GM19351 (cell line): ENCODE results near the gene RHEX.

Source experiments
- ATAC-seq: cut with Tn5 transposase; IDR thresholded peaks from one replicate; pipeline ENCODE4 v1.9.1; 2021; ENCODE audit warnings: mild to moderate bottlenecking, moderate library complexity; ENCODE audit not compliant: unreplicated experiment

RHEX gene

DNA sequence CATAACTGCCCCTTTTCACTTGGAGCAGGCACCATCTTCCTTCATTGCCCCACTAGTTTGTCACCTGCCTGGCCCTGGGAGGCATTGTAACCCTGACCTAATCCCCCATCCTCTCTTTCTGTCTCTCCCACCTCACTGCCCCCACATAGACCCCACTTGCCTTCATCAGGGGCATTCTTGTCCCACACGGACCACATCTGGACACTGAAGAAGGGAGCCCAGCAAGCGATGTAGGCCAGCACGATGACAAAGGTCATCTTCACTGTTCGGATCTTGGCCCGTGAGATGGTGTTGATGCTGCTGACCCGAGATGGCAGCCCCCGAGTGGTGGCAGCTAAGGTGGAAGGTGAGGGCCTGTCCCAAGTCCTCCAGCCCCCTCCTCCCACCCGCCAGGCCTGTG lies 62.8 kb downstream of the RHEX start:
- no peak for ATAC-seq

GRCh38 chr1:206116191-206116872 lies 63.4 kb downstream of the RHEX start:
- ATAC-seq = no peak

GRCh38 chr1:206116873-206117150 lies 63.8 kb downstream of the RHEX start:
- no peak for ATAC-seq

GRCh38 chr1:206117151-206117948 lies 64.4 kb downstream of the RHEX start, which contains the start of gene AVPR1B:
TSS of gene AVPR1B (minus strand) at chr1:206117388. CDS start at chr1:206116890, 498 bp downstream.
- ATAC-seq = no peak

GRCh38 chr1:206120406-206120805 lies 67.4 kb downstream of the RHEX start:
- ATAC-seq = no peak

DNA sequence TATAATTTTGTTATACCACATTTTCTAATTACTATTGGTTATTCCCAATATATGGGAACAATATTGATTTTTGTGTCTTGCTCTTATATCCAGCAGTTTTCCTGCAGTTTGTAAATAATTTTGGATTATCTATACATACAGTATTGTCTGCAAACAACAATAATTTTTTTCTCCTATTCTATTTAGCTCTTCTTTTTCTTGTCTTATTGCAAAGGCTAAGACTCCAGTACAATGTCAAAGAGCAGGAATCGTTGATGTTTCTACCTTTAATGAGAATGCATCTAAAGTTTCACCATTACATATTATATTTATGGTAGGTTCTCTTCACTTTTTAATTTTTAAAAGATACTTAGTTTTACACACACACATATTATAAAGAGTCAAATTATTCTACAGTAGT lies 68.3 kb downstream of the RHEX start:
- no peak for ATAC-seq

DNA sequence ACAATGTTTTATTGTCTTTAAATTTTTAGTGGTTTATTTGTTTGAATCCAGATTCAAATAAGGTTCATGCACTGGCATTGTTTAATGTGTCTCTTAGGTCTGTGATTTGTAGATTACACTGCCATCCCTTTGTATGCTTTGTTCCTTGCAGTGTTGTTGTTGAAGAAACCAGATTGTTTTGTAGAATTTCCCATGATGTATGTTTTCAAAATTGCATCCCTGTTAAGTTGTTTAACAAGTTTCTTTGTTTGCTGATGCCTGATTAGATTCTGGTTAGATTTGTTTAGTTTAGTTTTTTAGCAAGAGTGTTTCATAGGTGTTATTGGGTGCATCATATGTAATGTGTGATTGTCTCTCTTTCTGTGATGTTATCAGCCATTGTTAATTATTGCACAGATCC lies 69.7 kb downstream of the RHEX start:
- no peak for ATAC-seq

DNA sequence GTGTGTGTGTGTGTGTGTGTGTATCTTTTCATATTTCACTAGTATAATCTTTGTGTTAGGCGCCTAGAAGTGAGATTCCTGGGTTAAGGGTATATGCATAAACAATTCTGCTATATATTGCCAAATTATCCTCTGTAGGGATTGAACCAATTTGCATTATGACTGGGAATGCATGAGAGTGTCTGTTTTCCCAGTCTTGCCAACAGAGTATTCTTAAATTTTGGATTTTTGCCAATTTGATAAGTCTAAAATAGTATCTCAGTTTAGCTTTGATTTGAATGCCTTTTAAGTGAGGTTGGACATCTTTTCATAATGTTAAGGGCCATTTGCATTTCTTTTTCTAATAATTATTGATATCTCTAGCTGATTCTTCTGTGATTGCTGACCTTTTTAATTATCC lies 72.4 kb downstream of the RHEX start:
- ATAC-seq = no peak

DNA sequence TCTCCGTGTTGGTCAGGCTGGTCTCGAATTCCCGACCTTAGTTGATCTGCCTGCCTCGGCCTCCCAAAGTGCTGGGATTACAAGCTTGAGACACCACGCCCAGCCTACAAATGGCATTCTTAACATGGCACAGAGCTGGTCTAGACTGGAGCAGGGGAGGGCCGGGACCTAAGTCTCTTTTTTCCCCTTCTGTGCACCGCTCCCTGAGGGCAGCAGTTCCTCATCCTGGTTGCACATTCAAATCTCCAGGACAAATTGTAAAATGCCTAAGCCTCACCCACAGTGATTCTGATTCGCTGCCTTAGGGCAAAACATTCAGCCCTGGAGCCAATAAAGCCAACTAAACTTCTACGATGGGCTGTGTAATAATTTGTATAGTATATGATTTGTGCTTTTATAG lies 74.4 kb downstream of the RHEX start:
- ATAC-seq = no peak

DNA sequence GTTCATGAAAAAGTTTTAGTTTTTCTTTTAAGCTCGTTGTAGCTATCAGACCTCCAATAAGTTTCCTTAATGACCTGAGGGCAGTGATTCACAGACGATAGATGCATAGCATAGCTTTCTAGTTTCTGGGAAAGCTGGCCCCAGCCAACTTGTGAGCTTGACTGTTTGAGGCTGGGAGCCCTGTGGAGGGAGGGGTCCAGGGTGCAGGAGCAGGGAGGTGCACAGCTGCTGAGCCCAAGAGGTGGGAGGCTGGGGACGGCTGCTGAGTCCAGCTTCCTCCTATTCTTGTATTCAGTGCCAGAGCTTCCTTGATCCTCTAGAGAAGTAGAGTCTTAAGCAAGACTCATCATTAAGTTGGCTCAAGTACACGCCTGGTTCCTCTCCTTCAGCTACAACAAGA lies 75.2 kb downstream of the RHEX start:
- no peak for ATAC-seq

DNA sequence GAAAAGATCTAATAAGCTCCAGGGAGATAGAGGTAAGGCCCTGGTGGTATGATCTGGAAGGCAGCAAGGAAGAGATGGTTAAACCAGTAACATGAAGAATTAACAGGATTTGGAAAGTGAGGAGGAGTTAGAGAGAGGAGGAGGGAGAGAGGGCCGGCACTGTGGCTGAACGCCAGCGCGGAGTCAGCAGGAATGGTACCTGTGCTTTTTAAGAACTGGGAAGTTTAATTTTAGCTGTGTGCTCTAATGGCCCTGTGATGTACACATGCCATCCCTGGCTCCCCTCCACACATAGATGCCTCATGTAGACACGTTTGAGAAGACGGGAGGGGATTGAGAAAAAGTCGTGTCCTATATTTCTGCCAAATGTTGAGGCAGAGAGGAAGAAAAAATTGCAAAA lies 78.1 kb downstream of the RHEX start:
- no peak for ATAC-seq

GRCh38 chr1:206133751-206134415 lies 80.9 kb downstream of the RHEX start:
- no peak for ATAC-seq

DNA sequence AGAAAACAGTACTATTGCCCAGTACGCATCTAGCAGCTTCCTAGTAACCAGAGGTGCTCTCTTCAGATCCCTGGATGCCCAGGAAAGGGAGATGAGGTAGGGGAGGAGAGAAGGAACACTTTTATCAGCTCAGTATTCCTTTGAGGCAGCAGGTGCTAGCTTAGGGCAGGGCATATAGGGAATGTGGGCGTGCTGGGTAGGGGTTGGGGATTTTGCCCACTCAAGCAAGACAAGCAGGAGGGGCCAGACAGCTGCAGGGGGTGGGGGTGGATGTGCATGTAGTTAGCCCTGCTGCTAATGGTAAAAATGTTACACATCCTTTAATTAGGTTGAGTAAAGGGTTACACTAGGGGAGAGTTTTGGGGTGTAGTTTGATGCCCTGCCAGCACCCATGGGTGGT lies 82.3 kb downstream of the RHEX start:
- ATAC-seq = no peak

- no peak for ATAC-seq
Observed at GRCh38 chr1:206136241-206136640, 83.3 kb downstream of the RHEX start.

- ATAC-seq = no peak
Observed at GRCh38 chr1:206142011-206142410, 89.0 kb downstream of the RHEX start.

- no peak for ATAC-seq
Observed at GRCh38 chr1:206142770-206143169, 89.8 kb downstream of the RHEX start.

- no peak for ATAC-seq
Observed at GRCh38 chr1:206143537-206144172, 90.7 kb downstream of the RHEX start.

DNA sequence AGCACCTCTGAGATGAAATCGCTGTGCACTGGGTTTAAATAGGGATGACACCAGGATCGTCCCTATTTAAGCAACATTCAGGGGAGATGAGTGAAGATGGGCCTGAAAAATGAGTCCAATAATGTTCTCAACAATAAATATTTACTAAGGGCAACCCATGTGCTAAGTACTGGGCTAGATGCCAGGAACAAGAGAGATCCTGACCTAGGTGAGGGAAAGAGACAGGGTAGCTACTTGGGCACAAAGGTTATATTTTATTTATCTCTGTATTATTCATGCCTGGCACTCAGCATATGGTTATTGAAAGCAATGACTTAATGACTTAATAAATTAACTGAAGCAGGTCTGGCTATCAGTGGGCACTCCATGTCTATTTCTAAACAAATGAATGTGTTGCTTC lies 91.6 kb downstream of the RHEX start:
- ATAC-seq = no peak

DNA sequence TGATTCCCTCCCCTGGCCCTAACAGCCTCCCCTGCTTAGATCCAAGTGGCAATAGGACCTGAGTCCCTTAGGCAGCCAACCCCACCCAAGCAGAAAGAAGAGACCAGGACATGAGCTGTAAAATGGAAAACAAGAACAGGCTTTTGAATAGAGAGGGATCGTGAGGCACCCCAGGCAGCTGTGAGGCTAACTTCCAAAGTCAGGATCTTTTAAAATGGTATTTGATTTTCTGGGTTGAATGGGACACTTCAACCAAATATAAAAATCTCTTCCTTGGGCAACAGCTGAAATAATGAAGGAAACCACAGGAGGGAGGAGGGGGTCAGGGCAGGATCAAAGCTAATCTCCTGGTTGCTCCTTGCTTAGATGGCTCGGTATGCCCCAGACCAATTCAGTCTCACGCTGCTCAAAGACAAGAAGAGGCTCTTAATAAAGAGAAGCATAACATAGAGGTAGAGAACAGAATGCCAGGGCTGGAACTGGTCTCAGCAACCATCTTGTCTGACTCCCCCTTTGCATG lies 92.9 kb downstream of the RHEX start:
- ATAC-seq = no peak
